ENCODE results near the gene IFITM1.

The IFITM1 gene

GRCh38 chr11:270451-271318, 43.2 kb upstream of the IFITM1 start:
- Mint-ChIP-seq H3K4me1 (no peaks in the 10 kb centered on the region), H3K27ac (no peak overlapping the region), H3K27me3 (ENCODE audit: low read depth) (peaks cover 14% of the 10 kb centered on the region), H3K36me3 (ENCODE audit: low read depth) (no peaks in the 10 kb centered on the region), H3K9me3 (peaks cover 5% of the 10 kb centered on the region), H3K4me3 (no peak overlapping the region)
- TF ChIP-seq CTCF (IDR thresholded peaks at IDR 0.05; ENCODE audit: unreplicated experiment in 3 of 3), result no peak

- TF ChIP-seq CTCF (IDR thresholded peaks at IDR 0.05; ENCODE audit: unreplicated experiment in 3 of 3), result no peak
- Mint-ChIP-seq H3K4me3 (no peak overlapping the region), H3K9me3 (peaks cover 9% of the 10 kb centered on the region)
Measured at GRCh38 chr11:271319-271715, 42.5 kb upstream of the IFITM1 start.

GRCh38 chr11:272195-272930, 41.5 kb upstream of the IFITM1 start:
- no peak overlapping the region for H3K4me3 Mint-ChIP-seq
- H3K4me1 Mint-ChIP-seq, result no peaks in the 10 kb centered on the region
- H3K27ac Mint-ChIP-seq, result no peak overlapping the region
- no peak for TF ChIP-seq CTCF (IDR thresholded peaks at IDR 0.05; ENCODE audit: unreplicated experiment in 3 of 3)
- peaks cover 12% of the 10 kb centered on the region for H3K9me3 Mint-ChIP-seq
- peaks cover 14% of the 10 kb centered on the region for H3K27me3 Mint-ChIP-seq (ENCODE audit: low read depth)
- H3K36me3 Mint-ChIP-seq (ENCODE audit: low read depth), result no peaks in the 10 kb centered on the region

More at GRCh38 chr11:271319-271715, 42.5 kb upstream of the IFITM1 start:
- Mint-ChIP-seq H3K4me1 (no peaks in the 10 kb centered on the region), H3K27ac (no peak overlapping the region), H3K36me3 (ENCODE audit: low read depth) (no peaks in the 10 kb centered on the region), H3K27me3 (ENCODE audit: low read depth) (peaks cover 14% of the 10 kb centered on the region)

- H3K4me3 Mint-ChIP-seq, result no peak overlapping the region
Measured at GRCh38 chr11:272931-273198, 41.0 kb upstream of the IFITM1 start.

GRCh38 chr11:276219-276618, 37.6 kb upstream of the IFITM1 start:
- no peaks in the 10 kb centered on the region for H3K4me1 Mint-ChIP-seq
- no peaks in the 10 kb centered on the region for H3K36me3 Mint-ChIP-seq (ENCODE audit: low read depth)
- peaks cover 7% of the 10 kb centered on the region for H3K9me3 Mint-ChIP-seq
- peaks cover 5% of the 10 kb centered on the region for H3K27me3 Mint-ChIP-seq (ENCODE audit: low read depth)
- H3K27ac Mint-ChIP-seq, result no peak overlapping the region
- no peak overlapping the region for H3K4me3 Mint-ChIP-seq
- TF ChIP-seq CTCF (IDR thresholded peaks at IDR 0.05; ENCODE audit: unreplicated experiment in 3 of 3), result no peak

More at GRCh38 chr11:272931-273198, 41.0 kb upstream of the IFITM1 start:
- TF ChIP-seq CTCF (IDR thresholded peaks at IDR 0.05; ENCODE audit: unreplicated experiment in 3 of 3), result no peak
- Mint-ChIP-seq H3K27me3 (ENCODE audit: low read depth) (peaks cover 14% of the 10 kb centered on the region), H3K27ac (no peak overlapping the region), H3K4me1 (no peaks in the 10 kb centered on the region), H3K9me3 (peaks cover 12% of the 10 kb centered on the region), H3K36me3 (ENCODE audit: low read depth) (no peaks in the 10 kb centered on the region)

All from nephron (organoid).